ENCODE measurements around the gene CTNNBIP1. TPM values are rescaled to one million over a fixed set of nuclear protein-coding genes. Genes with fewer than 3 reads are reported as not detected.

CTNNBIP1 gene
- total RNA-seq, 2 donors from 2014 or later: 16.3 to 21.6 TPM

DNA sequence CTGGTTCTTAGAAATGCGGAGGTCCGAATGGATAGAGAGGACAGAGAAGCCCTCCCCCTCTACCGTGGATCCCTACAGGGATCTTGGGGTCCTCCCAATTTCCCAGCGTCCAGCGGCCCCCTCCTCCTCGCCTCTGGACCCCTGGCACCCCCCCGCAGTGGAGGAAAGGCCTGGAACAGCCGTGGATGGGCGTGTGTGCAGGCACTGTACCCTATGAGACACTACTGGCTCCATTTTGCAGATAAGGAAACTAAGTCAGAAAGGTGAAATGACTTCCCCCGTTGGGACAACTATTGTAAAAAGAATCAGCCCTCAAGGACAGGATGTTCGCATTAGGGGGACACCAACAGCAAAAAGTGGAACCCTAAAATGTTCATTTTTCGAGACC, 85.4 kb downstream of the CTNNBIP1 start:
- Mint-ChIP-seq H3K27ac (no peak overlapping the region), H3K9me3 (no peaks in the 10 kb centered on the region)
- no peak for ATAC-seq (replicated peaks in 1 of 2)

DNA sequence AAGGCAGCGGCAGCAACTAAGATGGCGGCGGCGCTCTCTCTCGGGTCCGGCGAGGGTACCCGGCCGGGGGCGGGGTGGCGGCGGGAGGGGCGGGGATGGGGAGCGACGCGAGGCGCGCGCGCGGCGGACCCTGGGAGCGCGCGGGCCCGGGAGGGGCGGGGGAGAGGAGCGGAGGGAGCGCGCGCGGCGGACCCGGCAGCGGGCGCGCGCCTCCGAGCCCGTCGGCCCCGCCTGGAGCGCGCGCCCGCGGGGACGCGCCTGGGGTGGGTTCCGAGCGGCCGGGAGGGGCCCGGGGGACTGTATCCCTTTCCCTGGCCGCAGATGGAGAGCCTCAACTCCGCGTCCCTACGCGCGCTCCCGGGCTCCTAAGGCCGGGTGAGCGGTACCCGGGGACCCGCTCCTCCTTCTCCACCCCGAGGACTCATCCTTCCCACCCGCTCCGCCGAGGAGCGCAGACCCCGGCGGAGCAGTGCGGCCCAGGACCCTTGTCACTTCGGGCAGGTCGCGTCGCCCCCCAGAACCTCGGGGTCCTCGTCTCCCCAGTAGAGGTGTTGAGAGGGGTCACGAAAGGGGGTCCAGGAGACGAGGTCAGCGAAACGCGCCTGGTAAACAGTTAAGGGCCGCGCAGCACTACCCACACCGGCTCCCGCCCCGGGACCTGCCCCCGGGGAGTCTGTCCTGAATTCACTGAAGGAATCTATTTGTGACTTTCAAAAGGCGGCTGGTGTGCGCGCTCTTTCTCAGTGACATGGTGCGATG, 85.9 kb downstream of the CTNNBIP1 start, which contains the start of gene CLSTN1:
Gene CLSTN1 (minus strand): TSS at position 23 of the 759 bp plus-strand sequence. CDS start 232 bp downstream, outside the sequence.
- Mint-ChIP-seq H3K4me3 (peak within 1 kb of the TSS; percentile 87 to 93), H3K27me3 (ENCODE audit: low read depth) (peaks cover 22% of the 10 kb centered on the region), H3K27ac (peak within 1 kb of the TSS; percentile 83), H3K36me3 (ENCODE audit: insufficient read depth in 2 of 2) (peaks cover 3 to 4% of the 10 kb centered on the region in 2 donors), H3K4me1 (ENCODE audit: low read depth) (peaks cover 42% of the 10 kb centered on the region), H3K9me3 (no peaks in the 10 kb centered on the region)
- DNase-seq: peak; percentile 89 to 90
- ATAC-seq (replicated peaks in 1 of 2): peak; percentile 83 to 84

More for the DNA sequence above, 85.4 kb downstream of the CTNNBIP1 start:
- DNase-seq: no peak
- H3K27me3 Mint-ChIP-seq (ENCODE audit: low read depth): peaks cover 22% of the 10 kb centered on the region
- peaks cover 3 to 4% of the 10 kb centered on the region in 2 donors for H3K36me3 Mint-ChIP-seq (ENCODE audit: insufficient read depth in 2 of 2)
- H3K4me1 Mint-ChIP-seq (ENCODE audit: low read depth): peaks cover 40% of the 10 kb centered on the region
- H3K4me3 Mint-ChIP-seq: peak overlapping the region; percentile 39 to 78

DNA sequence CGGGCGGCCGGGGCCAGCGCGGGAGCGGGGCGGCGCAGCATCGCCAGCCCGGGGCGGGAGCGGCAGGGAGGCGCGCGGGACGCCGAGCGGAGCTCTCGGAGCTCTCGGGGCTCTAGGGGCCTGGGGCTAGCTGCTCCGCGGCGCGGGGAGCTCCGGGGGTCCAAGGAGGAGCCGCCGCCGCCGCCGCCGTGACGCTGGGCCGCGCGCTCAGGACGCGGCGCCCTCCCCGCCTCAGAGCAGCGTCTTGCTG, 86.5 kb downstream of the CTNNBIP1 start:
- Mint-ChIP-seq H3K27ac (no peak overlapping the region), H3K4me3 (peak overlapping the region; percentile 49 to 58), H3K9me3 (no peaks in the 10 kb centered on the region), H3K4me1 (ENCODE audit: low read depth) (peaks cover 46% of the 10 kb centered on the region), H3K27me3 (ENCODE audit: low read depth) (peaks cover 22% of the 10 kb centered on the region), H3K36me3 (ENCODE audit: insufficient read depth in 2 of 2) (peaks cover 3 to 4% of the 10 kb centered on the region in 2 donors)
- DNase-seq (no peak), ATAC-seq (replicated peaks in 1 of 2) (peak; percentile 37 to 48)

DNA sequence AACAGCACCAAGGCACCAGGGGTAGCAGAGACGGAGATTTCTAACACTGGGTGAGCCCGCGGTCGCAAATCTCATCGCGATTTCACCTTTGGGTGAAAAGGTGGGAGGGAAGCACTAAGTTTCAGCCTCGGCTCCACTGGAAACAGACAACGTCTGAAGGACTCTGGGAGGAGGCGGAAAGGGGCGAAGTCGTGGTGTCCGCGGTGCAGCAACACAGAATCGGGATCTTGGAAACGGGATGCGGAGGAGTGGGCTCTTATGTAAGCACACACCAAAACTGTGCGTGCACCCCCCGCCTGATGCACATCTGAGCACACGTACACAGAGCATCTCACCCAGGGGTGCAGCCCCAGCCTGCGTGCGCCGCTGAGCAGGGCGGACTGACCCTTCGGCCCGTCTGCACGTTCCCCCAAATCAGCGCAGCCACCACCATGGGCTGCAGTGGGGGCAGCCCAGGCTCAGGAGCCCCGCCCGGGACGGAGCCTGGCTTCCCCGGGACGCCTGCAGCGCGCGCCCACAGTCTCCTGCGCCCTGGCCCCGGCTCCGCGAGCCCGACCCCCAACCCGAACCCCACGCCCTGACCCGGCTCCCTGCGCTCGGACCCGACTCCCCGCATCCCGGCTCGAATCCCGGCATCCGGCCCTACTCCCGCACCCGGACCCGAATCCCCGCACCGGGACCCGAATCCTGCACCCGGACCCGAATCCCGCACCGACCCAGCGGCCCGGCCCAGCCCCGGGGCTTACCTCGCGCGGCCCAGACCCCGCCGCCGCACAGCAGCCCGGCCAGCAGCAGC, 87.0 kb downstream of the CTNNBIP1 start:
- Mint-ChIP-seq H3K27ac (peak overlapping the region; percentile 83), H3K4me1 (ENCODE audit: low read depth) (peaks cover 46% of the 10 kb centered on the region)

DNA sequence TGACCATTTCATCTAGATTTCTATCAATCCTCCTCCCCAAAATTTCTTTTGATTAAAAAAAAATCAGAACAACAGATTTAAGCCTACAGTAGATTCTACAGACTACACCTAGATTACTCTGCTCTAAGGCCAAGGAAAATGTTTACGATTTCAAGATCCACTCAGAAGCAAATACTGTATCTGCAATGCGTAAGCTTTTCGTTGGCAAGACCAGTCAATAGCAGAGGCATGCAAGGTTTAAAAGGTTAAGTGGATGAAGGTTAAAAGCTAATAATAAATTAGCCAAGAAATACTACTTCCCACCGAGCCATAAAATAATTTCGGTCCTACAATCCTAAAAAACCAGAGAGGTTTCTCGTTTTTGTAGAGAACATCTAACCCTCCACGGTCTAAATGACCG, 87.6 kb downstream of the CTNNBIP1 start:
- ATAC-seq (replicated peaks in 1 of 2): no peak

More for the DNA sequence above, 87.0 kb downstream of the CTNNBIP1 start:
- ATAC-seq (replicated peaks in 1 of 2) (peak; percentile 21 to 22), DNase-seq (peak; percentile 33 to 37)
- H3K36me3 Mint-ChIP-seq (ENCODE audit: insufficient read depth in 2 of 2): peaks cover 3 to 4% of the 10 kb centered on the region in 2 donors
- peaks cover 22% of the 10 kb centered on the region for H3K27me3 Mint-ChIP-seq (ENCODE audit: low read depth)
- H3K9me3 Mint-ChIP-seq: no peaks in the 10 kb centered on the region
- peak overlapping the region; percentile 87 to 93 for H3K4me3 Mint-ChIP-seq

DNA sequence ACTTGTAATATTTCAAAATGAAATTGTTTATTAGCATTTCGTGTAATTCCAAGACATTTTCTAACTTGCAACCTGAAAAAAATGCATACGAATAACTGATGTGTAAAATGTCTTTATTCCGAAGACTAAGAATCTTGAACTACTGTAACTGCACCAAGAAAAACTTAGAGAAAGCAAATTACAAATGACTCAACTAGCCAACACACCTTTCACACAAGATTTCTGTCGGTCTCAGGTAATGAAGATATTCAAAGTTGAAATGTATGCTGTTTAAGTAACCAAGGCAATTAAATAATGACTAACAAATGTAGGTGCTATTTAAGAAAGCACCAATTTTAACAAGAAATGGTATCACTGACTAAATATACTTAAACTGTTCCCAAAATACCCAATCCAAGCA, 88.4 kb downstream of the CTNNBIP1 start:
- no peak overlapping the region for H3K27ac Mint-ChIP-seq
- peak overlapping the region; percentile 87 to 93 for H3K4me3 Mint-ChIP-seq
- ATAC-seq (replicated peaks in 1 of 2): no peak
- H3K36me3 Mint-ChIP-seq (ENCODE audit: insufficient read depth in 2 of 2): peaks cover 3 to 4% of the 10 kb centered on the region in 2 donors
- peaks cover 22% of the 10 kb centered on the region for H3K27me3 Mint-ChIP-seq (ENCODE audit: low read depth)
- H3K4me1 Mint-ChIP-seq (ENCODE audit: low read depth): peaks cover 50% of the 10 kb centered on the region
- no peaks in the 10 kb centered on the region for H3K9me3 Mint-ChIP-seq
- no peak for DNase-seq

More for the DNA sequence above, 87.6 kb downstream of the CTNNBIP1 start:
- peak overlapping the region; percentile 87 to 93 for H3K4me3 Mint-ChIP-seq
- peaks cover 22% of the 10 kb centered on the region for H3K27me3 Mint-ChIP-seq (ENCODE audit: low read depth)
- peaks cover 46% of the 10 kb centered on the region for H3K4me1 Mint-ChIP-seq (ENCODE audit: low read depth)
- H3K27ac Mint-ChIP-seq: peak overlapping the region; percentile 83
- peaks cover 3 to 4% of the 10 kb centered on the region in 2 donors for H3K36me3 Mint-ChIP-seq (ENCODE audit: insufficient read depth in 2 of 2)
- H3K9me3 Mint-ChIP-seq: no peaks in the 10 kb centered on the region
- DNase-seq: no peak

DNA sequence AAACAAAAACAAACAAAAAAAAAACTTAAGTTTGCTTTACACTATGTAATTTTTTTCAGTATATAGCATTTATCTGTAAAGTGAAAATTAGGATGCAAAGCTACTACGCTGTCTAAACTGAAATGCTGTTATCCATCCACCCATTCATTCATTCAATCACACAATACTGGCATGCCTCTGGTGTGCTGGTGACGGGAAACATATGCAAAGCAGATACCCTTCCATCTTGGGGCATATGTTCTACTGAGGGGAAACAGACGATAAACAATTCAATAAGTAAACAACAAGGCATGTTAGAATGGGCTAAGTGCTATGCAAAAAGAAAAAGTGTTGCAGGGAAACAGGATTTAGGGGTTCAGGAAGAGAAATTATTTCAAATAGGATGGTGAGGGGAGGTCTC, 89.5 kb downstream of the CTNNBIP1 start:
- peaks cover 10% of the 10 kb centered on the region for H3K27me3 Mint-ChIP-seq (ENCODE audit: low read depth)
- H3K27ac Mint-ChIP-seq: no peak overlapping the region
- peaks cover 3 to 4% of the 10 kb centered on the region in 2 donors for H3K36me3 Mint-ChIP-seq (ENCODE audit: insufficient read depth in 2 of 2)
- no peak overlapping the region for H3K4me3 Mint-ChIP-seq
- DNase-seq (no peak), ATAC-seq (replicated peaks in 1 of 2) (no peak)
- peaks cover 41% of the 10 kb centered on the region for H3K4me1 Mint-ChIP-seq (ENCODE audit: low read depth)
- no peaks in the 10 kb centered on the region for H3K9me3 Mint-ChIP-seq

DNA sequence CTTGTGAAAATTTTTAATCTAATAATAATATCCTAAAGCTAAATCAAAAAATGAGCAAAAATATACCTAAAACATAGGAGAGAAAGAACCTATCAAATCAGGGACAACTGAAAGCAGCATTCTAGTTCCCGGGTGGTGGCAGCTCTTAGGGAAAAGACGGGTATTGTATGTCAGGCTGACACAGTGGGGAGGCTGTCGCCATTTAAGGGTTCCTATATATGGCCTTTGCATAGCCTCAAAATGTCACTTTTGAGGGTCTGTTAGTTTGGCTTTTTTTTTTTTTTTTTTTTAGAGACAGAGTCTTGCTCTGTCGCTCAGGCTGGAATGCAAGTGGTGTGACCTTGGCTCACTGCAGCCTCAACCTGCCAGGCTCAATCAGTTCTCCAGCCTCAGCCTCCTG, 92.3 kb downstream of the CTNNBIP1 start:
- no peak for DNase-seq
- H3K4me3 Mint-ChIP-seq: no peak overlapping the region
- H3K27ac Mint-ChIP-seq: no peak overlapping the region
- peaks cover 30% of the 10 kb centered on the region for H3K4me1 Mint-ChIP-seq (ENCODE audit: low read depth)
- no peaks in the 10 kb centered on the region for H3K9me3 Mint-ChIP-seq
- H3K27me3 Mint-ChIP-seq (ENCODE audit: low read depth): no peaks in the 10 kb centered on the region
- ATAC-seq (replicated peaks in 1 of 2): no peak
- peaks cover under 1 to 3% of the 10 kb centered on the region in 2 donors for H3K36me3 Mint-ChIP-seq (ENCODE audit: insufficient read depth in 2 of 2)

DNA sequence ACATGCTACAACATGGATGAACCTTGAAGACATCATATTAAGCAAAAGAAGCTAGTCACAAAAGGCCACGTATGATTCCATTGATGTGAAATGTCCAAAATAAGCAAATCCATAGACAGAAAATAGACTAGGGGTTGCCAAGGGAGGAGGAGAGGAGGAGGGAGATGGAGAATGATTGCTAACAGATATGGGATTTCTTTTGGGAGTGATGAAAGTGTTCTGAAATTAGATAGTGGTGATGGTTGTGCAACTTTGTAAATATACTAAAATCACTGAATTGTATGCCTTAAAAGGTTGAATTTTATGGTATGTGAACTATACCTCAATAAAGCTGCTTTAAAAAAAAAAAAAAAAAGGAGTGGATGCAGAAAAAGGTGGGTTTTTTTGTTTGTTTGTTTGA, 93.9 kb downstream of the CTNNBIP1 start:
- Mint-ChIP-seq H3K4me1 (ENCODE audit: low read depth) (peaks cover 16% of the 10 kb centered on the region), H3K36me3 (ENCODE audit: insufficient read depth in 2 of 2) (no peaks in the 10 kb centered on the region), H3K9me3 (no peaks in the 10 kb centered on the region), H3K4me3 (no peak overlapping the region), H3K27ac (no peak overlapping the region), H3K27me3 (ENCODE audit: low read depth) (no peaks in the 10 kb centered on the region)
- ATAC-seq (replicated peaks in 1 of 2): no peak
- DNase-seq: no peak

DNA sequence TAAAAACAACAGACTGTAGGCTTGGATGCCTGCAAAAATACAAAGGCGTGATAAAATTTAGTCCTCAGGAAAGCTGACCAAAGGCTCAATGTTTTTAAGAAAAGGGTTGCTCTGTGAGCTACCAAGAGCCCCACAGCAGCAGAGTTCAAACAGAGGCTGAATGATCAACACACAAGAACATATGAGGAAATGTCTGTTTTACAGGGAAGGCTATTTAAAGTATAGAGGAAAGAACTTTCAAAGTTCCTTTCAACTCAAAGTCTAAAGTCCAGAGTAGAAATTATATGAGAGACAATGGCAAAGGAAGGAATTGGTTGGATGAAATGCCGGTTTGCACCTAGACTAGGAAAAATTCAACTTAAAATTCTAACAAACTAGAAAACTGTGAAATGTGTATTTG, 94.9 kb downstream of the CTNNBIP1 start:
- H3K27ac Mint-ChIP-seq: no peak overlapping the region
- no peak for ATAC-seq (replicated peaks in 1 of 2)

DNA sequence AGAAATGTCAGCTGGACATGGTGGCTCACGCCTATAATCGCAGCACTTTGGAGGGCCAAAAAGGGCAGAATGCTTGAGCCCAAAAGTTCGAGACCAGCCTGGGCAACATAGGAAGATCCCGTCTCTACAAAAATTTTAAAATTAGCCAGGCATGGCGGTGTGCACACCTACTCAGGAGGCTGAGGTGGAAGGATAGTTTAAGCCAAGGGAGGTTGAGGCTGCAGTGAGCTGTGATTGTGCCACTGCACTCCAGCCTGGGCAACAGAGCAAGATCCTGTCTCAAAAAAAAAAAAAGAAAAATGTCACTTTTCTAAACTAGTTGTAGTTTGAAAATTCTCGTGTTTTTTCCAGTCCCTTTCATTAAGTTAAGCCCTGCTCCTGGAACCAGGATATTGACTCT, 95.5 kb downstream of the CTNNBIP1 start:
- DNase-seq (no peak), ATAC-seq (replicated peaks in 1 of 2) (no peak)
- Mint-ChIP-seq H3K9me3 (no peaks in the 10 kb centered on the region), H3K27me3 (ENCODE audit: low read depth) (no peaks in the 10 kb centered on the region), H3K36me3 (ENCODE audit: insufficient read depth in 2 of 2) (no peaks in the 10 kb centered on the region), H3K4me1 (ENCODE audit: low read depth) (peaks cover 12% of the 10 kb centered on the region), H3K27ac (no peak overlapping the region), H3K4me3 (no peak overlapping the region)

More for the DNA sequence above, 94.9 kb downstream of the CTNNBIP1 start:
- peaks cover 11% of the 10 kb centered on the region for H3K4me1 Mint-ChIP-seq (ENCODE audit: low read depth)
- no peak for DNase-seq
- no peaks in the 10 kb centered on the region for H3K27me3 Mint-ChIP-seq (ENCODE audit: low read depth)
- no peaks in the 10 kb centered on the region for H3K36me3 Mint-ChIP-seq (ENCODE audit: insufficient read depth in 2 of 2)
- H3K9me3 Mint-ChIP-seq: no peaks in the 10 kb centered on the region
- H3K4me3 Mint-ChIP-seq: no peak overlapping the region

DNA sequence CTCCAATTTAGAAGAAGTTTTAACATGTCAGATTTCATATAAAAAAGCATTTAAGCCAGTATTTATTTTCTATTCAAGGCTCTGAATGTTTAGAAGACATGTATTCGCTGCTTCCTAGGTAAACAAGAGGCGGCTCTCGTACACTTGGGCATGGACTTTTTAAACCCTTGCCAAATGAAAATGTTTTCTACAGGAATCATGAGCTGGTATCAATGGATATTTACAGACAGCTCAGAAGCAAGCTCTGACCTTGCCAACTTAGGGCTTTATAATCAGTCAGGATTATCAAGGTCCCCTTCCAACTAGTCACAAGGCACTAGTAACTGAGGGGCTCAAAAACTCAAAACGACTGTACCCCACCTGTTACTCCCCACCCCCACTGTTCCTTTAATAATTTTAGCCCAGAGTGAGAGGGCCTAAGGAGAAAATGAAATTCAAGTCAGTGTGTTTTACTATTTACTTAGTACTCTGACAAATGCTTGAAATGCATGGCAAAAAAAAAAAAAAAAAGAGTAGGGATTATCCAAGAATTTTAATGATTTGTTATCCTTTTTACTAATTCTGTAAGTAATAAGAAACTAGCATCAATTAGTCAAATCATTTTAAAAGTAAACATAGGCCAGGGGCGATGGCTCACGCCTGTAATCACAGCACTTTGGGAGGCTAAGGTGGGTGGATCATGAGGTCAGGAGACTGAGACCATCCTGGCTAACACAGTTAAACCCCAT, 98.7 kb downstream of the CTNNBIP1 start:
- DNase-seq: no peak
- peak overlapping the region; percentile 40 for H3K27ac Mint-ChIP-seq
- H3K4me3 Mint-ChIP-seq: no peak overlapping the region
- no peaks in the 10 kb centered on the region for H3K9me3 Mint-ChIP-seq
- no peaks in the 10 kb centered on the region for H3K27me3 Mint-ChIP-seq (ENCODE audit: low read depth)
- no peak for ATAC-seq (replicated peaks in 1 of 2)
- H3K4me1 Mint-ChIP-seq (ENCODE audit: low read depth): peaks cover 28% of the 10 kb centered on the region
- H3K36me3 Mint-ChIP-seq (ENCODE audit: insufficient read depth in 2 of 2): no peaks in the 10 kb centered on the region

DNA sequence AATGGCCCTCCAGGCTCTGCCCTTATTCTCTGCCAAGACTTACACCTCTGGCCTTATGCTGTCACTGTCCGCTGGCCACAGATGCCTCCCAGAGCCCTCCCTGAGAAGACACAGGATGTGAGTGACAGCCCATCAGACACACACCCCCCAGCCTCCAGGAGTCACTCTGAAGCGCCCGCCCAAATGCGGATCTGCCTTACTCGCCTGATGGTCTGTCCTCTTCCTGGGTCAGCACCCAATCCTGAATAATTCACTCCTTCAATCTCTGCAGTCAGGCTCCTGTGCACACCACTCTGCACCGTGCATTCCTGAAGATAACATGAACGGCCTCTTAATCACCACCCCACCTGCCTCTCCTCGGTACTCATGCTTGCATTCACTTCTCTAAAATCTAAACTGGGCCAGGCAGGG, 101.0 kb downstream of the CTNNBIP1 start:
- H3K27ac Mint-ChIP-seq: no peak overlapping the region
- no peak overlapping the region for H3K4me3 Mint-ChIP-seq
- H3K4me1 Mint-ChIP-seq (ENCODE audit: low read depth): peaks cover 28% of the 10 kb centered on the region
- ATAC-seq (replicated peaks in 1 of 2) (no peak), DNase-seq (no peak)
- no peaks in the 10 kb centered on the region for H3K36me3 Mint-ChIP-seq (ENCODE audit: insufficient read depth in 2 of 2)
- H3K9me3 Mint-ChIP-seq: no peaks in the 10 kb centered on the region
- no peaks in the 10 kb centered on the region for H3K27me3 Mint-ChIP-seq (ENCODE audit: low read depth)

Measured in activated T-cell treated with anti-CD3 and anti-CD28 coated beads, Interleukin-2, amount 50 U/mL, for 72 hours (primary cell).